T-helper 2 cell treated with Interferon-gamma antibody and Interleukin-4, amounts not matched to agents 5 μg/mL and 100 μg/mL, for 36 hours (primary cell): ENCODE results near the gene LRGUK.

Experiments
- DNase-seq: peaks from one replicate; pipeline ENCODE4 v3.0.0; 2021; ENCODE audit warnings: low spot score
- H3K27ac Mint-ChIP-seq: one replicate; pipeline ENCODE4 v1.8.0; 2021; ENCODE audit warnings: mild to moderate bottlenecking, mixed read lengths
- H3K27me3 Mint-ChIP-seq: one replicate; pipeline ENCODE4 v1.8.0; 2021; ENCODE audit warnings: low read depth, mixed read lengths
- H3K36me3 Mint-ChIP-seq: one replicate; pipeline ENCODE4 v1.8.0; 2021; ENCODE audit warnings: low read depth, mixed read lengths
- H3K4me1 Mint-ChIP-seq: one replicate; pipeline ENCODE4 v1.8.0; 2021; ENCODE audit warnings: low read depth, mixed read lengths
- H3K4me3 Mint-ChIP-seq: one replicate; pipeline ENCODE4 v1.8.0; 2022; ENCODE audit warnings: mild to moderate bottlenecking, moderate library complexity, mixed read lengths
- H3K9me3 Mint-ChIP-seq: one replicate; pipeline ENCODE4 v1.8.0; 2021; ENCODE audit warnings: mixed read lengths

LRGUK gene

GRCh38 chr7:134153493-134154136 lies 26.5 kb downstream of the LRGUK start:
- no peak for DNase-seq
- no peak overlapping the region for H3K4me3 Mint-ChIP-seq
- H3K27ac Mint-ChIP-seq, result no peak overlapping the region

GRCh38 chr7:134154581-134155130 lies 27.5 kb downstream of the LRGUK start:
- Mint-ChIP-seq H3K4me3 (no peak overlapping the region), H3K27me3 (peaks cover 8% of the 10 kb centered on the region), H3K36me3 (no peaks in the 10 kb centered on the region), H3K9me3 (no peaks in the 10 kb centered on the region), H3K27ac (no peak overlapping the region), H3K4me1 (peaks cover 3% of the 10 kb centered on the region)
- no peak for DNase-seq

More at GRCh38 chr7:134153493-134154136, 26.5 kb downstream of the LRGUK start:
- Mint-ChIP-seq H3K27me3 (peaks cover 9% of the 10 kb centered on the region), H3K9me3 (no peaks in the 10 kb centered on the region), H3K4me1 (peaks cover 3% of the 10 kb centered on the region), H3K36me3 (no peaks in the 10 kb centered on the region)

GRCh38 chr7:134155206-134155605 lies 28.1 kb downstream of the LRGUK start:
- Mint-ChIP-seq H3K9me3 (no peaks in the 10 kb centered on the region), H3K27ac (no peak overlapping the region), H3K4me3 (no peak overlapping the region), H3K36me3 (no peaks in the 10 kb centered on the region), H3K27me3 (peaks cover 10% of the 10 kb centered on the region), H3K4me1 (peaks cover 3% of the 10 kb centered on the region)
- DNase-seq, result no peak

GRCh38 chr7:134155871-134156270 lies 28.7 kb downstream of the LRGUK start:
- Mint-ChIP-seq H3K27me3 (peaks cover 10% of the 10 kb centered on the region), H3K4me1 (peaks cover 3% of the 10 kb centered on the region), H3K9me3 (no peaks in the 10 kb centered on the region), H3K27ac (no peak overlapping the region), H3K4me3 (no peak overlapping the region), H3K36me3 (no peaks in the 10 kb centered on the region)
- DNase-seq, result no peak

- Mint-ChIP-seq H3K27ac (no peak overlapping the region), H3K9me3 (no peaks in the 10 kb centered on the region), H3K36me3 (no peaks in the 10 kb centered on the region)
Observed at GRCh38 chr7:134165252-134165651, 38.1 kb downstream of the LRGUK start.

GRCh38 chr7:134167250-134167649 lies 40.1 kb downstream of the LRGUK start:
- Mint-ChIP-seq H3K27me3 (peaks cover 15% of the 10 kb centered on the region), H3K9me3 (no peaks in the 10 kb centered on the region), H3K27ac (no peak overlapping the region), H3K4me1 (no peaks in the 10 kb centered on the region), H3K36me3 (no peaks in the 10 kb centered on the region), H3K4me3 (no peak overlapping the region)
- DNase-seq, result no peak

More at GRCh38 chr7:134165252-134165651, 38.1 kb downstream of the LRGUK start:
- DNase-seq, result no peak
- peaks cover 6% of the 10 kb centered on the region for H3K27me3 Mint-ChIP-seq
- no peaks in the 10 kb centered on the region for H3K4me1 Mint-ChIP-seq
- H3K4me3 Mint-ChIP-seq, result no peak overlapping the region

GRCh38 chr7:134167841-134168240 lies 40.7 kb downstream of the LRGUK start:
- Mint-ChIP-seq H3K27ac (no peak overlapping the region), H3K36me3 (no peaks in the 10 kb centered on the region), H3K9me3 (no peaks in the 10 kb centered on the region), H3K4me1 (no peaks in the 10 kb centered on the region), H3K27me3 (peaks cover 14% of the 10 kb centered on the region), H3K4me3 (no peak overlapping the region)
- DNase-seq, result no peak

- no peaks in the 10 kb centered on the region for H3K36me3 Mint-ChIP-seq
- H3K4me3 Mint-ChIP-seq, result no peak overlapping the region
- DNase-seq, result peak; percentile 36
- no peak overlapping the region for H3K27ac Mint-ChIP-seq
- H3K27me3 Mint-ChIP-seq, result peaks cover 11% of the 10 kb centered on the region
- H3K9me3 Mint-ChIP-seq, result no peaks in the 10 kb centered on the region
- peaks cover 8% of the 10 kb centered on the region for H3K4me1 Mint-ChIP-seq
Observed at GRCh38 chr7:134174795-134175261, 47.7 kb downstream of the LRGUK start.

- H3K36me3 Mint-ChIP-seq, result no peaks in the 10 kb centered on the region
- no peaks in the 10 kb centered on the region for H3K9me3 Mint-ChIP-seq
- DNase-seq, result no peak
- H3K27me3 Mint-ChIP-seq, result peaks cover 11% of the 10 kb centered on the region
- H3K4me3 Mint-ChIP-seq, result no peak overlapping the region
- H3K4me1 Mint-ChIP-seq, result peaks cover 8% of the 10 kb centered on the region
- no peak overlapping the region for H3K27ac Mint-ChIP-seq
Observed at GRCh38 chr7:134175334-134176036, 48.3 kb downstream of the LRGUK start.

- Mint-ChIP-seq H3K4me3 (no peak overlapping the region), H3K9me3 (no peaks in the 10 kb centered on the region)
Observed at GRCh38 chr7:134176037-134176350, 48.9 kb downstream of the LRGUK start.

GRCh38 chr7:134179036-134180011 lies 52.2 kb downstream of the LRGUK start:
- H3K27ac Mint-ChIP-seq, result no peak overlapping the region
- no peak overlapping the region for H3K4me3 Mint-ChIP-seq
- H3K36me3 Mint-ChIP-seq, result no peaks in the 10 kb centered on the region
- peaks cover 2% of the 10 kb centered on the region for H3K27me3 Mint-ChIP-seq
- H3K4me1 Mint-ChIP-seq, result peaks cover 8% of the 10 kb centered on the region
- no peak for DNase-seq
- no peaks in the 10 kb centered on the region for H3K9me3 Mint-ChIP-seq

More at GRCh38 chr7:134176037-134176350, 48.9 kb downstream of the LRGUK start:
- H3K27ac Mint-ChIP-seq, result no peak overlapping the region
- H3K27me3 Mint-ChIP-seq, result peaks cover 8% of the 10 kb centered on the region
- DNase-seq, result no peak
- peaks cover 8% of the 10 kb centered on the region for H3K4me1 Mint-ChIP-seq
- H3K36me3 Mint-ChIP-seq, result no peaks in the 10 kb centered on the region

GRCh38 chr7:134180376-134180775 lies 53.2 kb downstream of the LRGUK start:
- Mint-ChIP-seq H3K27me3 (peaks cover 2% of the 10 kb centered on the region), H3K4me3 (no peak overlapping the region), H3K4me1 (no peaks in the 10 kb centered on the region), H3K9me3 (no peaks in the 10 kb centered on the region), H3K36me3 (no peaks in the 10 kb centered on the region), H3K27ac (no peak overlapping the region)
- DNase-seq, result no peak

- DNase-seq, result no peak
- H3K36me3 Mint-ChIP-seq, result no peaks in the 10 kb centered on the region
- no peaks in the 10 kb centered on the region for H3K4me1 Mint-ChIP-seq
- H3K4me3 Mint-ChIP-seq, result no peak overlapping the region
- H3K27me3 Mint-ChIP-seq, result peaks cover 2% of the 10 kb centered on the region
- H3K27ac Mint-ChIP-seq, result no peak overlapping the region
- H3K9me3 Mint-ChIP-seq, result no peaks in the 10 kb centered on the region
Observed at GRCh38 chr7:134182078-134182477, 54.9 kb downstream of the LRGUK start.
